NK-92 treated with Interleukin-12 subunit alpha and Interleukin-12 subunit beta, amount 100 ng/mL, for 24 hours (cell line): ENCODE measurements around the gene CSPG4.
A peak's percentile ranks its signal among the peaks of the same experiment; 100 is the strongest.
"Not testable (repeated sequence)": the region's sequence is repeated elsewhere in the genome, so short reads cannot be mapped to it uniquely, and the experiment has no call there.

Source experiments
- DNase-seq: peaks from one replicate; lab custom pipeline; 2025; lab: John Stamatoyannopoulos, UW

CSPG4 gene, protein sequence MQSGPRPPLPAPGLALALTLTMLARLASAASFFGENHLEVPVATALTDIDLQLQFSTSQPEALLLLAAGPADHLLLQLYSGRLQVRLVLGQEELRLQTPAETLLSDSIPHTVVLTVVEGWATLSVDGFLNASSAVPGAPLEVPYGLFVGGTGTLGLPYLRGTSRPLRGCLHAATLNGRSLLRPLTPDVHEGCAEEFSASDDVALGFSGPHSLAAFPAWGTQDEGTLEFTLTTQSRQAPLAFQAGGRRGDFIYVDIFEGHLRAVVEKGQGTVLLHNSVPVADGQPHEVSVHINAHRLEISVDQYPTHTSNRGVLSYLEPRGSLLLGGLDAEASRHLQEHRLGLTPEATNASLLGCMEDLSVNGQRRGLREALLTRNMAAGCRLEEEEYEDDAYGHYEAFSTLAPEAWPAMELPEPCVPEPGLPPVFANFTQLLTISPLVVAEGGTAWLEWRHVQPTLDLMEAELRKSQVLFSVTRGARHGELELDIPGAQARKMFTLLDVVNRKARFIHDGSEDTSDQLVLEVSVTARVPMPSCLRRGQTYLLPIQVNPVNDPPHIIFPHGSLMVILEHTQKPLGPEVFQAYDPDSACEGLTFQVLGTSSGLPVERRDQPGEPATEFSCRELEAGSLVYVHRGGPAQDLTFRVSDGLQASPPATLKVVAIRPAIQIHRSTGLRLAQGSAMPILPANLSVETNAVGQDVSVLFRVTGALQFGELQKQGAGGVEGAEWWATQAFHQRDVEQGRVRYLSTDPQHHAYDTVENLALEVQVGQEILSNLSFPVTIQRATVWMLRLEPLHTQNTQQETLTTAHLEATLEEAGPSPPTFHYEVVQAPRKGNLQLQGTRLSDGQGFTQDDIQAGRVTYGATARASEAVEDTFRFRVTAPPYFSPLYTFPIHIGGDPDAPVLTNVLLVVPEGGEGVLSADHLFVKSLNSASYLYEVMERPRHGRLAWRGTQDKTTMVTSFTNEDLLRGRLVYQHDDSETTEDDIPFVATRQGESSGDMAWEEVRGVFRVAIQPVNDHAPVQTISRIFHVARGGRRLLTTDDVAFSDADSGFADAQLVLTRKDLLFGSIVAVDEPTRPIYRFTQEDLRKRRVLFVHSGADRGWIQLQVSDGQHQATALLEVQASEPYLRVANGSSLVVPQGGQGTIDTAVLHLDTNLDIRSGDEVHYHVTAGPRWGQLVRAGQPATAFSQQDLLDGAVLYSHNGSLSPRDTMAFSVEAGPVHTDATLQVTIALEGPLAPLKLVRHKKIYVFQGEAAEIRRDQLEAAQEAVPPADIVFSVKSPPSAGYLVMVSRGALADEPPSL (N-terminal part only)

GRCh38 chr15:75712668-75713337 is at the start of gene CSPG4:
CSPG4 (minus strand) TSS chr15:75712848; CDS start chr15:75712755, 93 bp downstream.
- no peak for DNase-seq

GRCh38 chr15:75762357-75762718 is 49.7 kb upstream of the CSPG4 start:
- DNase-seq: not testable (repeated sequence)

- DNase-seq: no peak
Observed at GRCh38 chr15:75761446-75762356, 49.1 kb upstream of the CSPG4 start.

DNA sequence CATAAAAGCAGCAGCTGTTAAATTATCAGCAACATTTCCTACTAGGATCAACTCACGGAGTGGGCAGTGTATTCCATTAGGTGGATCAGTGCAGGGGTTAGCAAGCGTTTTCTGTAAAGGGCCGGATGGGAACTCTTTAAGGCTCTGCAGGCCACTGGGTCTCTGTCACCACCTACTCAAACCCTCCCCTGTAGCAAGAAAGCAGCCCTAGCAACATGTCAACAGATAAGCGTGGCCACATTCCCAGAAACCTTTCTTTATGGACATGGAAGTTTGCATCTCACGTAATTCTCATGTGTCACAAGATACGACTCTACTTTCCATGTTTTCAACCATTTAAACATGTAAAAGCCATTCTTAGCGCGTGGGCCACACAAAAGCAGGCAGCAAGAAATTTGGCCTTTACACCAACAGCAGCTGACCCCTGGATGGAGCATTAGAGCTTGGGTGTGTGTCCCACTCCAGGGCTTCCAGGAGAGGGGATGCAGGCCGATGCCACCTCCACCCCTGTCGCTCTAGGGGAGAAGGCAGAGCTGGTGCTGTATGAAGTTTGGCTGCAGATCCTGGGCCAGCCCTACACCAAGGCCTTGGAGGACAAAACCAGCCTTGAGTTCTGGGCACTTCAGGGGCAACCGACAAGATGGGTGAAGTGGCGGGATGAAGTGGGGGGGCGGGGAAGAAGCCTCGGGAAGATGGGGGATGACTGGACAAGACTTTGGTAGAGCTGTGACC is 48.2 kb upstream of the CSPG4 start:
- no peak for DNase-seq

- DNase-seq: not testable (repeated sequence)
Observed at GRCh38 chr15:75760131-75760520, 47.5 kb upstream of the CSPG4 start.

DNA sequence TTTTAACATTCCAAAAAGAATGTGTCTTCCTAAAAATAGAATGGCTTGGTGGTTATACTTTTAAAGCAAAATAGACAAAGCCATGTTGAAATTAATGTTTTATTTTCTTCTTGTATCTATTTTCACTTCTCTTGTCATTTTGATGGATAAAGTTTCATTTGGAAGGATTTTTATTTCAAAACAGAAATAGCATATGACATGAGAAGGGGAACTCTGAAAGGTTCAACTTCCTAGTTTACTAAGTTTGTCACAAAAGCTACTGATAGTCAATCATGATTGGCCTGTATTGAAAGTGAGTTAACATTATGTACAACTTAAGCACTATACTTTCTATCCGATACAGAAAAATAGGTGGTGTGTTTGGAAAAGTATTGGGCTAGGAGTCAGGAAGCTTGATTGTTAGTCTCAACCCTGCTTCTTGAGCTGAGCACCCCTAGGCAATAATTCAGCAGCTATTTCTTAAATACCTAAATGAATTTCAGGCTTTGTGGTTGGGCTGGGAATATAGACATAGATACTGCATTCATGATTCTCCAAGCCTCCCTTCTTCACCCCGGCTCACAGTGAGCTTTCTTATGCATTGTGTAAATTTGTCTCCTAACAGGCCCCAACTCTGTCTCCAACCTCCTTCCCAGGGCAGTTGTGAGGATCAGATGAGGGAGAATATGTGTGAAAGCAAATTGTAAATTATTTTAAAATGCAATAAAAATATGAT is 46.9 kb upstream of the CSPG4 start:
- DNase-seq: no peak

- DNase-seq: peak; percentile 41
Observed at GRCh38 chr15:75758071-75758872, 45.6 kb upstream of the CSPG4 start.

DNA sequence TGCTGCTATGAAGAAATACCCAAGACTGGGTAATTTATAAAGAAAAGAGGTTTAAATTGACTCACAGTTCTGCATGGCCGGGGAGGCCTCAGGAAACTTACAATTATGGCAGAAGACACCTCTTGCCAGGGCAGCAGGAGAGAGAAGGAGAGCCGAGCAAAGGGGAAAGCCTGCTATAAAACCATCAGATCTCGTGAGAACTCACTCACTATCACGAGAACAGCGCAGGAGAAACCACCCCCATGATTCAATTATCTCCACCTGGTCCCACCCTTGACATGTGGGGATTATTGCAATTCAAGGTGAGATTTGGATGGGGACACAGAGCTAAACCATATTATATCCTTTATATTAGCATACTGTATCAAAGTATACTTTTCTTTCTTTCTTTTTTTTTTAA is 42.2 kb upstream of the CSPG4 start:
- DNase-seq: not testable (repeated sequence)

DNA sequence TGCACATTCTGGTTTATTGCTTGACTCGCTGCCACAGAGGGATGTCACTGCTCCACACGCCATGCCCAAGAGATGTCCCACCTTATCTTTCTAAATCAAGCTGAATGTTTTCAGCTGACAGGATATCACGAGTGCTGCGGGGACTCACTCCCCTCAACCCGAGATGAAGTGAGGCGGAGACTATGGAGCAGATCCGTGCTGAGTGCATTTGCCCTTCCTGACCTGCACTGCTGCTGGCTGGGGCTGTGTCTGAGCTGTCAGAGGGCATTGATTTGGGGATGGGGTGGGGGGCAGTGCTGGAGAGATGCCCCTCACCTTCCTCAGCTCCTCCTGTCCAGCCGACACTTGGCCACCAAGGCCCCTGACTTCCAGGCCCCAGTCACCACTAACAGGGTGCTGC is 40.5 kb upstream of the CSPG4 start:
- DNase-seq: no peak

DNA sequence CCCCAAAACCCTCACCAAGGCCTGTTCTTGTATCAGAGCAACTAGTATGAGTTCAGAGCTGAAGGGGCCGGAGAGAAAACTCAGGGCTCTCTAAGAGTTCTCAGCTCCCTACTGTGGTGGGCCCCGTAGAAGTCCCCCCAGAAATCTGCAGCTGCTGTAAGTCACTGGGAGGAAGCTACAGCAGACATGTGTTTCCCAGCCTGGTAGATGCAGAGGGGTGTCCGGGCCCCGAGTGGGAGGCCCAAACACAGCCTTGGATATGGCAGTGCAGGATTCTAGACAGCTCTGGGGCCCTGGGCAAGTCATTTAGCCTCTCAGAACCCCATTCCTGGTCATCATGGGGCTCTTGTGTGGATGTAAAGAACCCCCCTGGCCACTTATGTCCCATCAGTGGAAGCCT is 39.2 kb upstream of the CSPG4 start:
- DNase-seq: no peak

- DNase-seq: no peak
Observed at GRCh38 chr15:75751116-75751875, 38.6 kb upstream of the CSPG4 start.

- DNase-seq: no peak
Observed at GRCh38 chr15:75750261-75751050, 37.8 kb upstream of the CSPG4 start.

DNA sequence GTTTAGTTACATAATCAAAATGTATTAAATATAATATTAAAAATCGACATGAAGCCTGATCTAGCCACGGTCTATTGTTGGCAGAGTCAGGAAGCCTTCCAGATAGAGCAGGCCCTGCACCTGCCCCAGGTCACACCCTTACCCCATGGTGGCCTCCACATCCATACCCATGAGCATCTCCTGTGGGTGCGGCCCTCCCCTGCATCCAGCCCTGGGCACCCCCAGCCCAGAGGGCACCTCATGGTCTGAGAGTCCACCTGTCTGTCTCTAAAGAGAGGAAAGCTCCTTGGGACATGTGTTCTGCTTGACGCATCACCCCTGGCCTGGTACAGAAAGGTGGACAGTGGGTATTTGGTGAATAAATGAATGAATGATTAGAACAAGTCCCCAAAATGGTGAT is 37.2 kb upstream of the CSPG4 start:
- DNase-seq: no peak

DNA sequence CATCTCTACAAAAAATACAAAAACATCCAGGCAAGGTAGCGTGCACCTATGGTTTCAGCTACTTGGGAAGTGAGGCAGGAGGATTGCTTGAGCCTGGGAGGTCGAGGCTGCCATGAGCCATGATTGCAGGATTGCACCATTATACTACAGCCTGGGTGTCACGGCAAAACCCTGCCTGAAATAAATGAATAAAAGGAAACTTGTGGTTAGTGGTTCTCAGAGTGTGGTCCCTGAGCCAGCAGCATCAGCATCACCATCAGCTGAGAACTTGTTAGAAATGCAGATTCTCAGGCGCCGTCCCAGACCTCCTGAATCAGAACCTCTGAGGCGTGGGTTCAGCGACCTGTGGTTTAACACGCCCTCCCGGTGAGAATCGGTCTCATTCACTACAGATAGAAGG is 36.2 kb upstream of the CSPG4 start:
- peak; percentile 74 for DNase-seq

DNA sequence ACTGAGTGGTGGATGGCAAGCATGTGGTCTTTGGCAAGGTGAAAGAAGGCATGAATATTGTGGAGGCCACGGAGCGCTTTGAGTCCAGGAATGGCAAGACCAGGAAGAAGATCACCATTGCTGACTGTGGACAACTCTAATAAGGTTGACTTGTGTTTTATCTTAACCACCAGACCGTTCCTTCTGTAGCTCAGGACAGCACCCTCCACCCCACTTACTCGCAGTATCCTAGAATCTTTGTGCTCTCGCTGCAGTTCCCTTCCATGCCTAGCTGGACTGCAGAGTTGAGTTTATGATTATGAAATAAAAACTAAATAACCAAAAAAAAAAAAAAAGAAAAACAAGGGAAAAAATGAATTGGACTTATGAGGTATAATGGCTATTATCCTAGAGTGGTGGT is 34.5 kb upstream of the CSPG4 start:
- DNase-seq: not testable (repeated sequence)

- DNase-seq: no peak
Observed at GRCh38 chr15:75745305-75745704, 32.7 kb upstream of the CSPG4 start.

DNA sequence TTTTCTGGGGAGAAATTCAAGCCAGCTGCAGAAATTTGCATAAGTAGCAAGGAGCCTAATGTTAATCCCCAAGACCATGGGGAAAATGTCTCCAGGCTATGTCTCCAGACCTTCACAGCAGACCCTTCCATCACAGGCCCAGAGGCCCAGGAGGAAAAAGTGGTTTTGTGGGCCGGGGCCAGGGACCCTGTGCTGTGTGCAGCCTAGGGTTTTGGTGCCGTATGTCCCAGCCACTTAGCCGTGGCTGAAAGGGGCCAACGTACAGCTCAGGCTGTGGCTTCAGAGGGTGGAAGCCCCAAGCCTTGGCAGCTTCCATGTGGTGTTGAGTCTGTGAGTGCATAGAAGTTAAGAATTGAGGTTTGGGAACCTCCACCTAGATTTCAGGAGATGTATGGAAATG is 29.7 kb upstream of the CSPG4 start:
- DNase-seq: not testable (repeated sequence)
